ENCODE data around the gene RAB6C. TPM values are rescaled to one million over a fixed set of nuclear protein-coding genes. Genes with fewer than 3 reads are reported as not detected.
"Not testable (repeated sequence)": the region's sequence is repeated elsewhere in the genome, so short reads cannot be mapped to it uniquely, and the experiment has no call there.

RAB6C gene
- total RNA-seq, 1 donor from 2014 or later: 0.37 TPM

- Mint-ChIP-seq H3K27me3 (ENCODE audit: low read depth) (peaks cover 43% of the 10 kb centered on the region), H3K9me3 (ENCODE audit: low read depth) (peaks cover 18% of the 10 kb centered on the region)
- H3K4me3 Mint-ChIP-seq (ENCODE audit: unreplicated experiment); DNase-seq (ENCODE audit: low spot score); H3K4me1 Mint-ChIP-seq (ENCODE audit: low read depth); H3K27ac Mint-ChIP-seq (ENCODE audit: unreplicated experiment); H3K36me3 Mint-ChIP-seq (ENCODE audit: low read depth): not testable (repeated sequence)
Measured at GRCh38 chr2:129998771-129999170, 19.3 kb downstream of the RAB6C start.

- H3K36me3 Mint-ChIP-seq (ENCODE audit: low read depth); H3K9me3 Mint-ChIP-seq (ENCODE audit: low read depth); DNase-seq (ENCODE audit: low spot score); H3K27ac Mint-ChIP-seq (ENCODE audit: unreplicated experiment); H3K4me1 Mint-ChIP-seq (ENCODE audit: low read depth): not testable (repeated sequence)
- peaks cover 54% of the 10 kb centered on the region for H3K27me3 Mint-ChIP-seq (ENCODE audit: low read depth)
- H3K4me3 Mint-ChIP-seq (ENCODE audit: unreplicated experiment): peak overlapping the region; percentile 9
Measured at GRCh38 chr2:130005862-130006261, 26.4 kb downstream of the RAB6C start.

GRCh38 chr2:130016701-130017100 is 37.2 kb downstream of the RAB6C start:
- not testable (repeated sequence) for H3K27ac Mint-ChIP-seq (ENCODE audit: unreplicated experiment); H3K36me3 Mint-ChIP-seq (ENCODE audit: low read depth); H3K9me3 Mint-ChIP-seq (ENCODE audit: low read depth); H3K4me3 Mint-ChIP-seq (ENCODE audit: unreplicated experiment); H3K4me1 Mint-ChIP-seq (ENCODE audit: low read depth); DNase-seq (ENCODE audit: low spot score)
- peaks cover 14% of the 10 kb centered on the region for H3K27me3 Mint-ChIP-seq (ENCODE audit: low read depth)

- Mint-ChIP-seq H3K9me3 (ENCODE audit: low read depth) (peaks cover 3% of the 10 kb centered on the region), H3K27me3 (ENCODE audit: low read depth) (peaks cover 7% of the 10 kb centered on the region), H3K4me3 (ENCODE audit: unreplicated experiment) (no peak overlapping the region), H3K27ac (ENCODE audit: unreplicated experiment) (no peak overlapping the region), H3K4me1 (ENCODE audit: low read depth) (no peaks in the 10 kb centered on the region), H3K36me3 (ENCODE audit: low read depth) (no peaks in the 10 kb centered on the region)
- no peak for TF ChIP-seq CTCF (IDR thresholded peaks at IDR 0.05)
- DNase-seq (ENCODE audit: low spot score): no peak
Measured at GRCh38 chr2:130019402-130019801, 39.9 kb downstream of the RAB6C start.

GRCh38 chr2:130020069-130020468 is 40.6 kb downstream of the RAB6C start:
- H3K4me3 Mint-ChIP-seq (ENCODE audit: unreplicated experiment); DNase-seq (ENCODE audit: low spot score); H3K27ac Mint-ChIP-seq (ENCODE audit: unreplicated experiment); H3K4me1 Mint-ChIP-seq (ENCODE audit: low read depth); H3K27me3 Mint-ChIP-seq (ENCODE audit: low read depth); H3K36me3 Mint-ChIP-seq (ENCODE audit: low read depth); H3K9me3 Mint-ChIP-seq (ENCODE audit: low read depth): not testable (repeated sequence)

GRCh38 chr2:130025931-130026330 is 46.5 kb downstream of the RAB6C start:
- not testable (repeated sequence) for H3K36me3 Mint-ChIP-seq (ENCODE audit: low read depth); H3K27me3 Mint-ChIP-seq (ENCODE audit: low read depth); H3K27ac Mint-ChIP-seq (ENCODE audit: unreplicated experiment); H3K4me1 Mint-ChIP-seq (ENCODE audit: low read depth); H3K9me3 Mint-ChIP-seq (ENCODE audit: low read depth); H3K4me3 Mint-ChIP-seq (ENCODE audit: unreplicated experiment); DNase-seq (ENCODE audit: low spot score)
- TF ChIP-seq CTCF (IDR thresholded peaks at IDR 0.05): peak; percentile 8

Other genes starting within 250 kb of the RAB6C start
- gene POTEF, start 149.6 kb downstream of the RAB6C start, total RNA-seq: 8.4 TPM in 2 of 3 replicates, not detected in the other
- gene CCDC74B, start 165.4 kb downstream of the RAB6C start, total RNA-seq: 1.0 to 3.0 TPM (median 1.2 TPM) in 3 replicates
- gene SMPD4, start 201.9 kb downstream of the RAB6C start, total RNA-seq: 50.7 to 67.1 TPM (median 58.3 TPM) in 3 replicates
- gene MZT2B, start 202.6 kb downstream of the RAB6C start, total RNA-seq: 255 to 269 TPM (median 260 TPM) in 3 replicates
- not detected in 3 replicates for gene TUBA3E, start 218.8 kb downstream of the RAB6C start, total RNA-seq

Measured in chondrocyte (in vitro differentiated cells).